ENCODE results near the gene KCNF1. TPM values are rescaled to one million over a fixed set of nuclear protein-coding genes. Genes with fewer than 3 reads are reported as not detected.

KCNF1 gene
- total and polyA plus RNA-seq, 2 experiments from 2014 or later, result 0.10 to 0.97 TPM

GRCh38 chr2:10944799-10945198 lies 33.1 kb downstream of the KCNF1 start:
- Histone ChIP-seq H3K9ac (no peak overlapping the region), H3K36me3 (ENCODE audit: low read depth) (no peaks in the 10 kb centered on the region), H3K27ac (no peak overlapping the region), H3K9me3 (ENCODE audit: low read depth) (no peaks in the 10 kb centered on the region), H3K79me2 (ENCODE audit: insufficient read depth) (no peaks in the 10 kb centered on the region), H3K9me2 (ENCODE audit: insufficient read depth) (no peaks in the 10 kb centered on the region), H4K20me1 (ENCODE audit: insufficient read depth) (no peaks in the 10 kb centered on the region), H3K4me1 (ENCODE audit: insufficient read depth) (peaks cover 12% of the 10 kb centered on the region), H3F3A (ENCODE audit: insufficient read depth) (no peaks in the 10 kb centered on the region), H3K27me3 (replicated peaks; ENCODE audit: insufficient read depth) (peaks cover 6% of the 10 kb centered on the region; the same call in 1 of the 2 replicates), H3K4me2 (ENCODE audit: unreplicated experiment) (no peak overlapping the region), H2AFZ (no peak overlapping the region), H3K4me3 (no peak overlapping the region)
- in situ Hi-C loops (cut with MboI), result no loop called here
- no peak for DNase-seq
- WGBS, 2 experiments (ENCODE audit: low coverage in 1 of 2, low lambda C conversion rate in 2 of 2, missing lambda C conversion rate in 2 of 2), result 68 to 90% methylated on average over 3 to 5 of the region's 5 CpGs
- no peak for TF ChIP-seq EZH2phosphoT487 (IDR thresholded peaks at IDR 0.05; ENCODE audit: insufficient read depth, low read depth)
- no peak for TF ChIP-seq EZH2 (IDR thresholded peaks at IDR 0.05; ENCODE audit: insufficient read depth, poor library complexity, severe bottlenecking)

DNA sequence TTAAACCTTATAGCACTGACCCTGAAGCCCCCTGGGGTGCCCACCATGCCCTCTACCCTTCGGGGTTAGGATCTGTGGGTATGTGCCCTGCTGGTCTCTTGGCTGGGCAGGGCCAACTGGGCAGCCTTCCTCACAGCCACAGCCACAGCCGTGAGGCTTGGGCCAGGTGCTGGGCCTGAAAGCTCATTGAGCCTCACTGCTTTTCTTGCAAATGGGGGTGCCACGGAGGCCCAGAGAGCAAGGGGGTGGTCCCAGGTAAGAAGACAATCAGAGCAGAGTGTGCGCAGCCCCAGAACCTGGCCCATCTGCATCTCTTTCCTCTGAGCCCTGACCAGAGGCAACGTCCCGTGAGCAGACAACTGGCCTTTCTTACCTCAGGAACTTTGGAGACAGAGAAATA lies 34.7 kb downstream of the KCNF1 start:
- peaks cover 10% of the 10 kb centered on the region; the same call in 1 of the 2 replicates for H3K27me3 ChIP-seq (replicated peaks; ENCODE audit: insufficient read depth)
- no peak for DNase-seq
- in situ Hi-C loops (cut with MboI), result no loop called here
- no peaks in the 10 kb centered on the region for H3K9me2 ChIP-seq (ENCODE audit: insufficient read depth)
- no peaks in the 10 kb centered on the region for H3F3A ChIP-seq (ENCODE audit: insufficient read depth)
- no peaks in the 10 kb centered on the region for H3K36me3 ChIP-seq (ENCODE audit: low read depth)
- no peaks in the 10 kb centered on the region for H3K79me2 ChIP-seq (ENCODE audit: insufficient read depth)
- no peak overlapping the region for H3K4me3 ChIP-seq
- H2AFZ ChIP-seq, result no peak overlapping the region
- H3K9ac ChIP-seq, result no peak overlapping the region
- no peaks in the 10 kb centered on the region for H4K20me1 ChIP-seq (ENCODE audit: insufficient read depth)
- H3K27ac ChIP-seq, result no peak overlapping the region
- H3K4me2 ChIP-seq (ENCODE audit: unreplicated experiment), result peak overlapping the region; percentile 33
- WGBS, 2 experiments (ENCODE audit: low coverage in 1 of 2, low lambda C conversion rate in 2 of 2, missing lambda C conversion rate in 2 of 2), result 81 to 83% methylated on average over 6 of the region's 6 CpGs
- TF ChIP-seq EZH2phosphoT487 (IDR thresholded peaks at IDR 0.05; ENCODE audit: insufficient read depth, low read depth) (no peak), EZH2 (IDR thresholded peaks at IDR 0.05; ENCODE audit: insufficient read depth, poor library complexity, severe bottlenecking) (no peak)
- peaks cover 12% of the 10 kb centered on the region for H3K4me1 ChIP-seq (ENCODE audit: insufficient read depth)
- H3K9me3 ChIP-seq (ENCODE audit: low read depth), result no peaks in the 10 kb centered on the region

- in situ Hi-C loops (cut with MboI), result no loop called here
- H4K20me1 ChIP-seq (ENCODE audit: insufficient read depth), result no peaks in the 10 kb centered on the region
- no peaks in the 10 kb centered on the region for H3K9me2 ChIP-seq (ENCODE audit: insufficient read depth)
- no peak overlapping the region for H3K27ac ChIP-seq
- H3K9ac ChIP-seq, result no peak overlapping the region
- peaks cover 12% of the 10 kb centered on the region for H3K4me1 ChIP-seq (ENCODE audit: insufficient read depth)
- no peak overlapping the region for H3K4me3 ChIP-seq
- WGBS, 2 experiments (ENCODE audit: low coverage in 1 of 2, low lambda C conversion rate in 2 of 2, missing lambda C conversion rate in 2 of 2), result 33 to 39% methylated on average over 10 of the region's 10 CpGs
- H3K36me3 ChIP-seq (ENCODE audit: low read depth), result no peaks in the 10 kb centered on the region
- H3K27me3 ChIP-seq (replicated peaks; ENCODE audit: insufficient read depth), result peaks cover 10% of the 10 kb centered on the region; the same call in 1 of the 2 replicates
- no peaks in the 10 kb centered on the region for H3K9me3 ChIP-seq (ENCODE audit: low read depth)
- H3F3A ChIP-seq (ENCODE audit: insufficient read depth), result no peaks in the 10 kb centered on the region
- TF ChIP-seq EZH2phosphoT487 (IDR thresholded peaks at IDR 0.05; ENCODE audit: insufficient read depth, low read depth), result no peak
- TF ChIP-seq EZH2 (IDR thresholded peaks at IDR 0.05; ENCODE audit: insufficient read depth, poor library complexity, severe bottlenecking), result no peak
- no peak overlapping the region for H2AFZ ChIP-seq
- no peaks in the 10 kb centered on the region for H3K79me2 ChIP-seq (ENCODE audit: insufficient read depth)
- peak; percentile 64 for DNase-seq
- peak overlapping the region; percentile 33 for H3K4me2 ChIP-seq (ENCODE audit: unreplicated experiment)
Observed at GRCh38 chr2:10947005-10947440, 35.3 kb downstream of the KCNF1 start.

GRCh38 chr2:10947446-10948187 lies 35.9 kb downstream of the KCNF1 start:
- in situ Hi-C loops (cut with MboI), result no loop called here
- H3K4me2 ChIP-seq (ENCODE audit: unreplicated experiment), result peak overlapping the region; percentile 33

More at GRCh38 chr2:10947446-10948187, 35.9 kb downstream of the KCNF1 start:
- H3F3A ChIP-seq (ENCODE audit: insufficient read depth), result no peaks in the 10 kb centered on the region
- H3K36me3 ChIP-seq (ENCODE audit: low read depth), result no peaks in the 10 kb centered on the region
- H3K27me3 ChIP-seq (replicated peaks; ENCODE audit: insufficient read depth), result peaks cover 10% of the 10 kb centered on the region; the same call in 1 of the 2 replicates
- DNase-seq, result no peak
- H3K4me3 ChIP-seq, result no peak overlapping the region
- H3K9me3 ChIP-seq (ENCODE audit: low read depth), result no peaks in the 10 kb centered on the region
- no peaks in the 10 kb centered on the region for H3K9me2 ChIP-seq (ENCODE audit: insufficient read depth)
- no peaks in the 10 kb centered on the region for H3K79me2 ChIP-seq (ENCODE audit: insufficient read depth)
- H3K9ac ChIP-seq, result no peak overlapping the region
- H3K4me1 ChIP-seq (ENCODE audit: insufficient read depth), result peaks cover 12% of the 10 kb centered on the region
- H2AFZ ChIP-seq, result no peak overlapping the region
- H4K20me1 ChIP-seq (ENCODE audit: insufficient read depth), result no peaks in the 10 kb centered on the region
- 68 to 70% methylated on average over 11 of the region's 11 CpGs for WGBS, 2 experiments (ENCODE audit: low coverage in 1 of 2, low lambda C conversion rate in 2 of 2, missing lambda C conversion rate in 2 of 2)
- H3K27ac ChIP-seq, result no peak overlapping the region
- no peak for TF ChIP-seq EZH2phosphoT487 (IDR thresholded peaks at IDR 0.05; ENCODE audit: insufficient read depth, low read depth)
- no peak for TF ChIP-seq EZH2 (IDR thresholded peaks at IDR 0.05; ENCODE audit: insufficient read depth, poor library complexity, severe bottlenecking)

All from GM23248 (cell line).